ENCODE results near the gene CYBA.
"Not testable (repeated sequence)": the region's sequence is repeated elsewhere in the genome, so short reads cannot be mapped to it uniquely, and the experiment has no call there.

Gene CYBA

GRCh38 chr16:88613293-88613692, 37.6 kb downstream of the CYBA start:
- DNase-seq (ENCODE audit: low spot score): no peak

DNA sequence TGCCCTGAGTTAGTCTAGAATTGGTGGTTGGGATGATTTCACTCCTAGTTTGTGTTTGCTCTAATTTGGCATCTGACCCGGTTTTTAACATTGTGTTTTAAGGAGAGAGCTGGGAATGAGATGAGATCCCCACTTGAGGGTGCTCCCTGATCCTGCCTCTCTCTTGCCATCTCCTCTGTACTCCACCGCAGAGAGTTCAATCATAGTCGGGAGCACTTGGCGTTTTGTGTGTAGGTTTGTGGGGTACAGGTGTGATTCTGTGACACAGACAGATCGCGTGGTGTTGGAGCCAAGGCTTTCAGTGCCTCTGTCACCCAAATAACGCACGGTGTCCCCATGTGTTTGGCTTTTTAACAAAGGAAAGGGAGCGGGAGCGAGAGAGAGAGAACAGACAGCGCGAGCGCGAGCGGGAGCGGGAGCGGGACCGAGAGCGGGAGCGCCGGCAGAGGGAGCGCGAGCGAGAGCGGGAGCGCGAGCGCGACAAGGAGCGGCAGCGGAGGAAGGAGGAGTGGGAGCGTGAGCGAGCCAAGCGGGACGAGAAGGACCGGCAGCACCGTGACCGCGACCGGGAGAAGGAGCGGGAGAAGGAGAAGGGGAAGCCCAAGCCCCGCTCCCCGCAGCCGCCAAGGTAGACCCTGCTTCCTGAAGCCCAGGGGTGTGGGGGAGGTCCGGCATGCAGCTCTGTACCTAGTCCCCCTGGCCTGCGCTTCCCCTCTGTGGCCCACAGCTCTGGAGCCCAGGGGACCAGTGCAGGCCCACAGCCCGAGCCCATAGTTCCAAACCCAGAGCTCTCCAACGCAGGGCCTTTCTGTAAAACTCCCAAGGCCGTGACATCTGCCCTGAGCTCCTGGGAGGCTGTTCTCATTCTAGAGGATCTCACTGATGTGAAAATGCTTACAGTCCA, 39.7 kb downstream of the CYBA start:
- no peak for DNase-seq (ENCODE audit: low spot score)

- no peak for DNase-seq (ENCODE audit: low spot score)
Observed at GRCh38 chr16:88610080-88610479, 40.8 kb downstream of the CYBA start.

GRCh38 chr16:88609426-88609825, 41.4 kb downstream of the CYBA start:
- not testable (repeated sequence) for DNase-seq (ENCODE audit: low spot score)

DNA sequence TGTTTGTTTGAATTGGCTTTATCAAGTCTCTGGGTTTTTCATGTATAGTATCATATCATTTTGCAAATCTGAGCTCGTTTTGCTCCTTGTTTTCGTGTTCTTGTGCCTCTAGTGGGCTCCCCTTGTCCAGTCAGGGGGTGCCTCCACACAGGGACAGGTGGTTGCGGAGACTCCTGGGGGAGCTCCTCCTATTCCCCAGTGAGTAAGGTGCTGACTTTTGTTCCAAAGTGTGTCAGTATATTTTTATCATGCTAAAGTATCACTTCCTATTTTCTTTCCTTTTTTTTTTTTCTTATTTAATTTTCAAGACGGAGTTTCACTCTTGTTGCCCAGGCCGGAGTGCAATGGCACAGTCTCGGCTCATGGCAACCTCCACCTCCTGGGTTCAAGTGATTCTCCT, 42.8 kb downstream of the CYBA start:
- no peak for DNase-seq (ENCODE audit: low spot score)

DNA sequence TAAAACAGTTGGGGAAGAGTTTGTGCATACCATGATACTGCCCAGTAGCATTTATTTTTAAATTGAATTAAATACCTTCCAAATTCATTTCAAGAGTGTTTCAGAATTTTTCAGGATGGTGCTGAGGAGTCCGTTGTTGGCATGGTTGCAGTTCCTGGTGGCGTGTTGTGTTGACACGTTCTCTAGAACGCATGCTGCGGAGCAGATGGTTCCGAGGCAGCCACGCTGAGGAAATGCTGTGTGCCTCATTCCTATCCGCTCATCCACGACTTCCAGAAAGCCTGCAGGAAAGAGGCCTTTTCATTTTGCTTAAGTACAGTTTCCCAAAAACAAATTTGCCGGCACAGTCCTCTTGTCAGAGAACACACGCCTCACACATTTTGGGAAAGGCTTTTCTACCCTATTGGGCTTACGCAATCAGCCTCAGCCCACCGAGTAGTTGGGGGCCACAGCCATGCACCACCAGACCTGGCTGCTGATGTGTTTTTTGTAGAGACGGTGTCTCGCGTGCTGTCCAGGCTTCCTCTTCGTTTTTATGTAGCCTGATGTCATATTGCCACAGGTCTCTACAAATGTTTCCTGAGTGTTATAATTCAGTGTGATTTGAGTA, 44.6 kb downstream of the CYBA start:
- no peak for DNase-seq (ENCODE audit: low spot score)

GRCh38 chr16:88605186-88606147, 45.4 kb downstream of the CYBA start:
- no peak for DNase-seq (ENCODE audit: low spot score)

DNA sequence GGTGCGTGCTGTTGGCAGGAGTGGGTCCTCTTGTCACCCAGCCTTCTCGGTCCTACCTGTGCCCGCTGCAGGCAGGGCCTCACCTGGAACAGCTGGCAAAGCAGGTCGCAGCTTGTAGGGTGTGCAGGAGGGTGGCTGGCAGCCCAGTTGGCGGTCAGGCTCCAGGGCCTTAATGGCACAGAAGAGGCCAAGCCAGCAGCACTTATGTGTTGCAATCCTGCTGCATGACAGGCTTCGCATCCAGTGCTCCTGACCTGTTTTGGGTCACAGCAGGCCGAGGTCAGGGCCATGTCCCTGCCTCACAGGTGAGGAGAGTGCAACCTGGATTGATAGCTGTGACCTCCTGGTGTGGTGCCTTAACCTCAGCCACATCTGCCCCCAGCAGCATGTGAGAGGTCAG, 48.8 kb downstream of the CYBA start:
- no peak for DNase-seq (ENCODE audit: low spot score)

DNA sequence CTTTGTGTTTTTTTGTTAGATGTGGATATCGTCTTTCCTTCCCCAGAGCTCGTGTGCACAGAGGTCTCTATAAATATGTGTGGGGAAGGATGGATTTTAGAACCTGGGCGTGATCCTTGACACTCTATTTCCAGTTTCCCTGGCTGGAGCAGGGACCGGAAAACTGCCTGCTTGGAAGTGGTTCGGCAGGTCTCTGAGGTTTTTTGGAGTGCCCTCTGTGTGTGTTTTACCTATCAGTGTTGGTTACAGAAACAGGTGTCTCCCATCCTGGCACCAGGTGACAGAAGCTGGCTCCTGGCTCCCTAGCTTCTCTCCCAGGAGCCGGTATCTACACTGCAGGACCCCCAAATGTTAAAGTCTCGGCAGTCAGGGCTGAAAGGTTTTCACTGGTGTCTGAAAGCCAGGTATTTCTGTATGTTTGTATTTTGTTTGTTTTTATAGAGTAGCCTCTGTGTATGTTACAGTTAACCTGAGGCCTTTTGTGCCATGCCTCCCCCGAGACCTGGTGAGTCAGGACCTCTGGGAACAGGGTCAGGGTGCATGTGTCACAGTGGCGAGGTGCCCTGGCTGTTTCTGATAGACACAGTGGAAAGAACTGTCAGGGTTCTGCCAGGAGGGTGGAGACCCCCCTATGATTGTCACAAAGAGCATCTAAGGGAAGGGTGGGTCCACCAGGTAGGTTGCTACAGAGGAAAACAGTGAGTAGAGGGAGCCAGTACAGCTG, 49.4 kb downstream of the CYBA start:
- no peak for DNase-seq (ENCODE audit: low spot score)

DNA sequence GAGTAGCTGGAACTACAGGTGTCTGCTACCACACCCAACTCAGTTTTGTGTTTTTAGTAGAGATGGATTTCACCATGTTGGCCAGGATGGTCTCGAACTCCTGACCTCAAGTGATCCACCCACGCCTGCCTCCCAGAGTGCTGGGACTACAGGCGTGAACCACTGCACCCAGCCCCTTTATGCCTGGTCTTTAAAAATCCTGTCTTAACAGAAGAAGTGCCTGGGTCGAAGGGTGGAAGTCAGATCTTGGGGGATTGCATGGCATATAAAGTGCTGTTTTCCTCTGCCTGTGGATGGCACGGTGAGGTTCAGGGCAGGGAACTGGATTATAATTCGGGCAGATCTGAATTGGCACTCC, 50.3 kb downstream of the CYBA start:
- no peak for DNase-seq (ENCODE audit: low spot score)

DNA sequence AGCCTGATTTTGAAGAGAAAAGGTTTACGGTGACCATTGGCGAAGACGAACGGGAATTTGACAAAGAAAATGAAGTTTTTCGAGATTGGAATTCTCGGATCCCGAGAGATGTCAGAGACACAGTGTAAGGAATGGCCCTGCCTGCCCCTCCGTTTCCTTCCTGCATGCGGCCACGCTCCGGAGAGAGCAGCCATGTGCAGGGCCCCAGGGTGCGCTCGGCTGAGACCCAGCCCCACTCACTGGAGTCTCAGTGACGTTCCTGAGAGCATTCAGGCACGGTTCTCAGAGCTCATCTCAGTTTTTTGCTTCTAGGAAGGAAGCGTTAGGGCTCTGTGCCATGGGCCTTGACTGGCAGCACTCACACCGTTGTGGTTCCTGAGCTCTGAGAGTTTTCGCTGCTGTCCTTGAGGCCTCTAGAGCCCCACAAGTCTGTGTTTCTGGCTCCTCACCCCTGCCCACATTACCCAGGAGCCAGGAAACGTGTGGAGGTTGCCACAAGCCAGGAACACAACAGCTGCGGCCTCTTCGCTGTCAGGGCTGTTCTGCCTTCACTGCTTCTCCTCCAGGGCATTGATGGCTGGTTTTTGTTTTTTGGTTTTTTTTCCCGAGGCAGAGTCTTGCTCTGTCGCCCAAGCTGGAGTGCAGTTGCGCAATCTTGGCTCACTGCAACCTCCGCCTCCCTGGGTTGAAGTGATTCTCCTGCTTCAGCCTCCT, 50.9 kb downstream of the CYBA start:
- DNase-seq (ENCODE audit: low spot score): no peak

DNA sequence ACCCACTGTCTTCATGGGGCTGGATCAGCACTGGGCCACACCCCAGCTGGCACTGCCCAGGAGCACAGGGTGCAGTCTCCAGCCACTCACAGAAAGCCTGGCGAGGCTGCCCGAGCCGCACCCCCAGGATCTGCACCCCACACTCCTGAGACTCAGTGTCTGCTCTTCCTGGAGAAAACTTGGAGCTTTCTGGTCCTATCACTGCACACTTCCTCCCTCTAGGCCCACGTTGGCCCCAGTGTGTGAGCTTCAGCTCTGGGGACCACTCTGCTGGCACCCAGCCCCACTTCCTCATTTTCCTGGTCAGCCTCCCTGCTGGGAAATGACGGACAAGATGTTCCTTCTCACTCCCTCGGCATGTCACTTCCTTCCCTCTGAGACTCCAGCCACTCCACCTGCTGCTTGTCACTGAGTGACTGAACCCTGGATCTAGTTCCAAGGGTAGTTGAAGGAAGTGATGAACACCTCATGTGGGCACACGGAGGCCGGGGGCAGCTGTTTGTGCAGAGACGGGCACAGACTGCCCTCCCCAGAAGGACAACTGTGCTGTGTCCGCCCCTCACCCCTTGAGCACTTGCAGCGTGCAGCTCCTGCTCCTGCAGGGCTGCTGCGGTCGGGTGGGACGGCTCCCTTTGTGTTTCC, 51.6 kb downstream of the CYBA start:
- no peak for DNase-seq (ENCODE audit: low spot score)

DNA sequence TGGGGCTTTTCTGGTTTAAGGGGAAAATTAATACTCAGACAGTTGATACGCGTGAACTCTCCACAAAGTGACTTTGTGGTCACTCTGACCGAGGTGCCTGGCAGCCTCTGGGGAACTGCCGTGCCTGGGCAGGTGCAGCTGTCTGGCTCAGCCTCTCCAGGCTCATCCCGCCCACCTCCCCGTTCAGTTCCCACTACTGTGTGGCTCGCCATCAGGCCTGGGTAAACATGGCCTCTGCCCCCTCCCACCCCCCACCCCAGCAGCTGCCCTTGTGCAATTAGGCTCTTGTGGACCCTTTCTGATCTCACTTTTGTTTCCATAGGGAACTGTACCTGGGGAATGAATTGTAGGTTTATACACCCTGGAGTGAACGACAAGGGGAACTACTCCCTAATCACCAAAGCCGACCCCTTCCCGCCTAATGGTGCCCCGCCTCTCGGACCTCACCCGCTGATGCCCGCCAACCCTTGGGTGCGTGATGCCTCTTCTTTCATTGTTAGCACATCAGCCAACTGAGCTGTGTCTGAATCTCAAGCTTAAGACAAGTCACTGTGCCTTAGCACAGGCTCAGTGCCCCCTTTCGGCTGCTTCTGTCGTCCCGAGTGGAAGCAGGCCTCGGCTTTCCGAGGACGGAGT, 52.9 kb downstream of the CYBA start:
- no peak for DNase-seq (ENCODE audit: low spot score)

DNA sequence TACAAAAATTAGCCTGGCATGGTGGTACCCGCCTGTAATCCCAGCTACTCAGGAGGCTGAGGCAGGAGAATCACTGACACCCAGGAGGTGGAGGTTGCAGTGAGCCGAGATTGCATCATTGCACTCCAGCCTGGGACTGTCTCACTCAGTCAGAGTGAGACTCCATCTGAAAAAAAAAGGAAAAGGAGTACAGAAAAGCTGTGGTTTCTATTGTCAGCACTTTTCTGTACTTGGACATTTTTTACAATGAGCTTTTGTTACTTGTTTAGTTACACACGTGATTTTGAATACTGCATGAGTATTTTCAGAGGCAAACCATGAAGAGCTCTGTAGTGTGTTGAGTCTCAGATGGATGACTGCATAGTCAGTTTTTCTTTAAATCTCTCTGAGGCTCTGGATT, 54.4 kb downstream of the CYBA start:
- peak; percentile 19 for DNase-seq (ENCODE audit: low spot score)

GRCh38 chr16:88595921-88596320, 54.9 kb downstream of the CYBA start:
- DNase-seq (ENCODE audit: low spot score): no peak

DNA sequence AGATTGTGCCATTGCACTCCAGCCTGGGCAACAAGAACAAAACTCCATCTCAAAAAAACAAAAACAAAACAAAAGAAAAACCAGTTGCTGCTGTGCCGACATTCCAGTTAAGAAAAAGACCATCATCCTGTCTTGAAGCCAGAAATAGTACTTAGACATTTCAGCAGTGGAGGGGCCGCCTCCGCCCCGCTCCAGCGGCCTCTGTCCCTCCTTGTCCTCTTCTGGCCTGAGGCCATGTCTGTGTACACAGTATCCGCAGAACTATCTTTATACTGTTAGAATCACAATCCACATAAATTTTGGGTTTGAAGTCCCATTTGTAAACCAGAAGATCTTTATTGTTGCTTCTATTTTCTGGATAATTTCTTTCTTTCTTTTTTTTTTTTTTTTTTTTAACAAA, 55.8 kb downstream of the CYBA start:
- no peak for DNase-seq (ENCODE audit: low spot score)

DNA sequence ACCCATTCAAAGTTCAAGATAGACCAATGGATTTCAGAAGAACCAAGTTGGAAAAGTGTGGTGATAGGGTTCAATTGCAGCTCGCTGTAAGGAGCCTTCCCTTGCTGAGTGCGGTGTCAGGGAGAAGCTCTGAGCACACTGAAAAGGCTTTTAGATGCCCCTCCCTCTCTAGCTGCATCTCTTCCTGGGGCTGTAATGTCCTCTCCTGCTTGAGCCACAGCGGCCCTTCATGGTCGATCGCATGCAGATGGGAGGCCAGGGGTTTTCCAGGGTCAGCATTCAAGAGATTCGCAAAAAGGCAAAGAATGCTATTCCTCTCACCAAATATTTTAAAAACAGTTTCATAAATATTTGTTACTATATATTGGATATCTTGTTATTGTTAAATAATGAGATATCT, 56.9 kb downstream of the CYBA start:
- no peak for DNase-seq (ENCODE audit: low spot score)

GRCh38 chr16:88593489-88593888, 57.4 kb downstream of the CYBA start:
- DNase-seq (ENCODE audit: low spot score): no peak
